Astrocyte of the spinal cord (primary cell): Measurements from ENCODE around the gene IPO11.

Experiments
- DNase-seq: peaks from one replicate; pipeline ENCODE4 v3.0.0; 2011; ENCODE audit warnings: low read depth, low spot score
- H3K4me3 ChIP-seq: 2 replicates; pipeline ENCODE4 v1.5.1; 2011; ENCODE audit warnings: low read depth, mild to moderate bottlenecking, low read length, moderate library complexity
- in situ Hi-C: cut with HindIII; loops from 2 replicates; pipeline ENCODE4 v1.10.0; 2017; ENCODE audit warnings: low sequenced_read_pairs
- TF ChIP-seq, protein P1 (sequence below): IDR thresholded peaks from 2 replicates; pipeline ENCODE4 v1.5.1; 2012; ENCODE audit warnings: low read depth, mild to moderate bottlenecking, low read length, inconsistent platforms

The IPO11 gene

DNA sequence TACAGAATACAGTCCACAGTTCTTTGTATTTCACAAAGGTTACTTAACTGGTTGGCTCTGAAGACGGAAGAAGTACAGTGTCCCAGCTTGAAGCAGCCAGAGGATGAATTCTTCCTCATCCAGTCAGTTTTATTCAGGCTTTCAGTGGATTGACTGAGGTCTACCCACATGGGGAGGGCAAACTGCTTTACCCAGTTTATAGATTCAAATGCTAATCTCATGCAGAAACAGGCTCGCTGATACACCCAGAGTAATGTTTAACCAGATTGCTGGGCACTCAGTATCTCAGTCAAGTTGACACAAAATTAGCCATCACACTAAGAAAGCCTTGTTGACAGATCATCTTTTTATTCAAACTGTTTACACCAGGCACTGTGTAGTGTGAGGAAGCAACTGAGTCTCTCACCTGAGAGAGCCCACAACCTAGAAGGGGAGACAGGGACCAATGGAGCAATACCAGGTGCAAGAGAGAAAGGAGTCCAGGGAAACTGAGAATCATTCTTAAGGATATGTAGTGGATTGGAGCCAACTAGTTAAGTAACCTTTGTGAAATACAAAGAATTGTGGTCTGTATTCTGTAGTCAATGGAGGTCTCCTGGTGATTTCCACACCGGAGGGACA lies 181.9 kb downstream of the IPO11 start:
- TF ChIP-seq, protein P1, sequence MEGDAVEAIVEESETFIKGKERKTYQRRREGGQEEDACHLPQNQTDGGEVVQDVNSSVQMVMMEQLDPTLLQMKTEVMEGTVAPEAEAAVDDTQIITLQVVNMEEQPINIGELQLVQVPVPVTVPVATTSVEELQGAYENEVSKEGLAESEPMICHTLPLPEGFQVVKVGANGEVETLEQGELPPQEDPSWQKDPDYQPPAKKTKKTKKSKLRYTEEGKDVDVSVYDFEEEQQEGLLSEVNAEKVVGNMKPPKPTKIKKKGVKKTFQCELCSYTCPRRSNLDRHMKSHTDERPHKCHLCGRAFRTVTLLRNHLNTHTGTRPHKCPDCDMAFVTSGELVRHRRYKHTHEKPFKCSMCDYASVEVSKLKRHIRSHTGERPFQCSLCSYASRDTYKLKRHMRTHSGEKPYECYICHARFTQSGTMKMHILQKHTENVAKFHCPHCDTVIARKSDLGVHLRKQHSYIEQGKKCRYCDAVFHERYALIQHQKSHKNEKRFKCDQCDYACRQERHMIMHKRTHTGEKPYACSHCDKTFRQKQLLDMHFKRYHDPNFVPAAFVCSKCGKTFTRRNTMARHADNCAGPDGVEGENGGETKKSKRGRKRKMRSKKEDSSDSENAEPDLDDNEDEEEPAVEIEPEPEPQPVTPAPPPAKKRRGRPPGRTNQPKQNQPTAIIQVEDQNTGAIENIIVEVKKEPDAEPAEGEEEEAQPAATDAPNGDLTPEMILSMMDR: no peak
- no peak for DNase-seq
- in situ Hi-C loops: no loop called here
- H3K4me3 ChIP-seq: no peak overlapping the region

DNA sequence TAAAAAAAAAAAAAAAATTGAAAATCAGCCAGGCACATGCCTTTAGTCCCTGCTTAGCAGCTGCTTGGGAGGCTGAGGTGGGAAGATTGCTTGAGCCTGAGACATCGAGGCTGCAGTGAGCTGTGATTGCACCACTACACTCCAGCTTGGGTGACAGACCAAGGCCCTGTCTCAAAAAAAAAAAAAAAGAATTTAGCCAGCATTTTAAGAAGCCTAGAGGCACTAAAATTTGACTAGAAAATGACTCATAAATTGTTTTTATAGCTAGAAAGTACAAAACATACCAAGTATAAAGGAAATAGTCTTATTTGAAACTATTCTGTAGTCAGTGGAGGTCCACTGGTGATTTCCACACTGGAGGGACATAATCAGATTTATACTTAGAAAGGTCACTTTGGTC lies 183.5 kb downstream of the IPO11 start:
- H3K4me3 ChIP-seq: no peak overlapping the region
- in situ Hi-C loops: no loop called here
- TF ChIP-seq, protein P1: no peak
- DNase-seq: no peak

DNA sequence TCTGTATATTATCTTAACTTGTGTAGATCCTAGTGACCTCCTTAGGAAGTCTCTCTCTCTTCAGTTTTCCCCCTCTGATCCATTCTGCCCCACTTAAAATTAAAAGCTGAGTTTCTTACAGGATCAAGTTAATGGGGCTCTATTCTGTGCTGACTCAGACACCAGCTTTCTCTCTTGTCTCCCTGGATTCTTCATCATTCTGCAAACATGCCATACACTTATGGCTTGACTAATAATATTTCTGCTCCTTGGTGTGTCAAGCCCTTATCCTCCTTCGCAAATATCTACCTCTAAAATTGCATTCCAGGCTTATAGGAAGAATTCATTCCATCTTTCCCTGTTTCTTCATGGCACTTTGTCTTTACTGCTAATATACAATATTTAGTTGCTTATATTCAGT lies 184.1 kb downstream of the IPO11 start:
- TF ChIP-seq, protein P1: no peak
- DNase-seq: no peak
- no peak overlapping the region for H3K4me3 ChIP-seq
- in situ Hi-C loops: no loop called here

DNA sequence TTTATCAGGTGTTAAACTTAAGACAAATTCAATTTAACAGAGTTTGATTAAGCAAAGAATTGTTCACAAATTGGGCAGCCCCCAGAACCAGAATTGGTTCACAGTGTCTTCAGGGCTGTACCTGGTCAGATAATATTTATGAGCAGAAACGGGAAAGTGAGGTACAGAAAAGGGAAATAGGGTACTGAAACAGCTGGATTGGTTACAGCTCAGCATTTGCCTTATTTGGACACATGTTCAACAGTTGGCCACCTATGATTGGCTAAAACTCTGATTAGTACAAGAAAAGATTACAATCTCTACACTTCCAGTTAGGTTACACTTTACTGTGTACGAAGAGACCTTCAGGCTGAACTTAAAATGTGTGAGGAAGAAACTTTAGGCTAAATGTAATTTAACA lies 184.8 kb downstream of the IPO11 start:
- DNase-seq: no peak
- TF ChIP-seq, protein P1: no peak
- in situ Hi-C loops: no loop called here
- H3K4me3 ChIP-seq: no peak overlapping the region

DNA sequence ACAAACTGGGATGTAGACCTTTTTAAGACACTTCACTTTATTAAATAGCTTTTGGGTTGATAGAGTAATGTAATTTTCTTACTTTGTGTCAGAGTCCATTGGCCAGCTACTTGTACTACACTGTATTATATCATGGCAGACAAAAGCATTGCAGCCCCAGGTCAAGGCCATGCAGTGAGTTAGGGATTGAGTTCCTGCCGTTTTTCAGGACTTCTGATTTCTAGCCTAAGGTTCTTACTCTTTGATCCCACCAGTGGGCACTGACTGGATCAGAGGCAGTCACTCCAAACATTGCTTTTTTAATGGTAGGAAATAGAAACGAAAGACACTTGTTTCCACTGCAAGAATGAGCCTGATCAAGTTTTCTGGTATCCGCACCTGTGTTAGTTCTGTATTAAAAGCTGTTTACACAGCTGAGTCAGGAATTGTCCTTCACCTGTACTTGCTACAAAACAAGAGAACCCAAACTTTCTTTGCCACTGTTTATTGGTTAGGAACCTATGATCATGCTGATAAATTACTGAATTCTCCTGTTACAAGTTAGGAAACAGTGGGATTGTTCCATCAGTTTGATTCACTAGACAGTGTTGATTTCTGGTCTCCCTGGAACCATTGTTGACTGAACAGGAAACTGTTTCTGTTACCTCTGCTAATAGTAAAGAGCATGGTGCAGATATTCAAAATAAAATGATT lies 188.1 kb downstream of the IPO11 start:
- H3K4me3 ChIP-seq: no peak overlapping the region
- TF ChIP-seq, protein P1: no peak
- in situ Hi-C loops: no loop called here
- no peak for DNase-seq

DNA sequence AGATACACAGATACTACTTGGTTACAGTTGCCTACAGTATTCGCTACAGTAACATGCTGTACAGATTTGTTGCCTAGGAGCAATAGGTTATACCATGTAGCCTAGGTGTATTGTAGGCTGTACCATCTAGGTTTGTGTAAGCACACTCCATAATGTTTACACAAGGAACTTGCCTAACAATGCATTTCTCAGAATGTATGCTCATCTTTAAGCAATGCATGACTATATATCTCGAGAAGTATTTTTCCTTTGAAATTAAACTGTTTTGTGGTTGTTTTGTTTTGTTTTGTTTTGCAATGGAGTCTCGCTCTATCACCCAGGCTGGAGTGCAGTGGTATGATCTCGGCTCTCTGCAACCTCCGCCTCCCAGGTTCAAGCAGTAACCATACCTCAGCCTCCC lies 191.4 kb downstream of the IPO11 start:
- TF ChIP-seq, protein P1: no peak
- no peak overlapping the region for H3K4me3 ChIP-seq
- DNase-seq: no peak
- in situ Hi-C loops: no loop called here
